ENCODE results near the gene PRIM1. TPM values are rescaled to one million over a fixed set of nuclear protein-coding genes. Genes with fewer than 3 reads are reported as not detected.
"Not testable (repeated sequence)": the region's sequence is repeated elsewhere in the genome, so short reads cannot be mapped to it uniquely, and the experiment has no call there.

PRIM1 gene
- total RNA-seq, 4 donors from 2014 or later = 7.9 to 10.5 (median 9.1) TPM

DNA sequence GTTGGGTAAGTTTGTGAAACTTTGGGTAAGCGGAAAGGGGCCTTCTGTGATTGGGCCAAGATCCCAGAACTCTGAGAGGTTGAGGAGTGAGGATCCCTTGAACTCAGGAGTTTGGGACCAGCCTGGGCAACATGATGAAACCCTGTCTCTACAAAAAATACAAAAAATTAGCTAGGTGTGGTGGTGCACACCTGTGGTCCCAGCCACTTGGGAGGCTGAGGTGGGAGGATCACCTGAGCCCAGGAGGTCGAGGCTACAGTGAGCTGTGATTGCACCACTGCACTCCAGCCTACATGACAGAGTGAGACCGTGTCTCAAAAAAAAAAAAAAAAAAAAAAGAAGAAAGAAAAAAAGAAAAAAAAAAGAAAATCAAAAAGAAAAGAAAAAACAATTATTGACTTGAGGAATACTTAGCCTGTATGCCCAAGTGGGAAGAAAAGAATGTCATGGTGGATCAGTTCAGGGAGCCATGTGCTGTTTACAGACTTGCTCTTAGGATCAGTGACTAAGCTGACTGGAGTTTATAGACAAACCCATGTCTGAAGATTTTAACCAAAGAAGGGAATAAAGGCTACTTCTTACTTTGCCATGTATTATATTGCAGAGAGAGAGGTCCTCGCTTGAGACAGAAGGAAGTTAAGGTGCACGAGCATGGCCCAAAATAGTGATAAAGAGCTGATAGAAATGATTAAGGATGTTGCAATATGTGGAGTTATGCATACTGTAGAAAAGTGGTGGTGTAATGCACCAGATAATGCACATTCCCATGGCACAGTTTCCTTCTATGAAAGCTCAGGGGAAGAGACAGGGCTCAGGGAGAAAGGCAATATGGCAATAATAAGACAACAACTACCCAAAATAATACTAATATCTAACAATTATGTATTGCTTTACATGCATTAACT lies 11.9 kb upstream of the PRIM1 start:
- no peak for DNase-seq (ENCODE audit: low spot score in 2 of 2)
- no peak overlapping the region for H3K4me3 ChIP-seq (ENCODE audit: low read depth, poor library complexity, severe bottlenecking)
- no peak for TF ChIP-seq POLR2A (IDR thresholded peaks at IDR 0.05)
- TF ChIP-seq, protein P1, sequence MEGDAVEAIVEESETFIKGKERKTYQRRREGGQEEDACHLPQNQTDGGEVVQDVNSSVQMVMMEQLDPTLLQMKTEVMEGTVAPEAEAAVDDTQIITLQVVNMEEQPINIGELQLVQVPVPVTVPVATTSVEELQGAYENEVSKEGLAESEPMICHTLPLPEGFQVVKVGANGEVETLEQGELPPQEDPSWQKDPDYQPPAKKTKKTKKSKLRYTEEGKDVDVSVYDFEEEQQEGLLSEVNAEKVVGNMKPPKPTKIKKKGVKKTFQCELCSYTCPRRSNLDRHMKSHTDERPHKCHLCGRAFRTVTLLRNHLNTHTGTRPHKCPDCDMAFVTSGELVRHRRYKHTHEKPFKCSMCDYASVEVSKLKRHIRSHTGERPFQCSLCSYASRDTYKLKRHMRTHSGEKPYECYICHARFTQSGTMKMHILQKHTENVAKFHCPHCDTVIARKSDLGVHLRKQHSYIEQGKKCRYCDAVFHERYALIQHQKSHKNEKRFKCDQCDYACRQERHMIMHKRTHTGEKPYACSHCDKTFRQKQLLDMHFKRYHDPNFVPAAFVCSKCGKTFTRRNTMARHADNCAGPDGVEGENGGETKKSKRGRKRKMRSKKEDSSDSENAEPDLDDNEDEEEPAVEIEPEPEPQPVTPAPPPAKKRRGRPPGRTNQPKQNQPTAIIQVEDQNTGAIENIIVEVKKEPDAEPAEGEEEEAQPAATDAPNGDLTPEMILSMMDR (IDR thresholded peaks at IDR 0.05) = no peak
- intact Hi-C loops (cut with DNase I; ENCODE audit: low total_unique reads) = no loop called here
- WGBS, 2 donors = 69 to 76% methylated on average over 5 of the region's 5 CpGs

DNA sequence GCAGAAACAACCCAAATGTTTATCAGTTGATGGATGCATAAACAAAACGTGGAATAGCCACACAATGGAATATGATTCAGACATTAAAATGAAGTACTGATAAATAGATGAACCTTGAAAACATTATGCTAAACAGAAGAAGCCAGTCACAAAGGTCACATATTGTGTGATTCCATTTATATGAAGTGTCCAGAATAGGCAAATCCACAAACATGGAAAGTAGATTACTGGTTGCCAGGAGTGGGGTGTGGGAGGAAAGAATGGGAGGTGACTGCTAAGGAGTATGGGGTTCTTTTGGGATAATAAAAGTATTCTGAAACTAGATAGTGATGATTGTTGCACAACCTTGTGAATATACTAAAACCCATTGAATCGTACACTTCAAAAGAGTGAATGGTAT lies 9.7 kb upstream of the PRIM1 start:
- intact Hi-C loops (cut with DNase I; ENCODE audit: low total_unique reads) = no loop called here
- DNase-seq (ENCODE audit: low spot score in 2 of 2) = no peak
- WGBS, 2 donors = 74 to 76% methylated on average over 2 of the region's 2 CpGs
- H3K4me3 ChIP-seq (ENCODE audit: low read depth, poor library complexity, severe bottlenecking) = no peak overlapping the region
- TF ChIP-seq POLR2A (IDR thresholded peaks at IDR 0.05) = no peak
- TF ChIP-seq, protein P1 (IDR thresholded peaks at IDR 0.05) = no peak

DNA sequence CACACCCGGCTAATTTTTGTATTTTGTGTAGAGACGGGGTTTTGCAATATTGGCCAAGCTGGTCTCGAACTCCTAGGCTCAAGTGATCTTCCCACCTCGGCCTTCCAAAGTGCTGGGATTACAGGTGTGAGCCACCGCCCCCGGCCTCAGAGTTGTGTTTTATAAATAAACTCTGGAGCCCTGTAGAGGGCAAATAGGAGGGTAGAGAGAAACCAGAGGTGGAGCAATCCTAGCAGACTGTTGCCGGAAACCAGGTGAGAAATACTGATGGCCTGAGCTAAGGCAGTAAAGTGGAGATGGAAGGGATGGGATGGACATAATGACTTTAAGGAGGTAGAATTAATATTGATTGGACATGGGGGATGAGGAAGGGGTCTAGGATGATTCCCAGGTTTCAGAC lies 8.3 kb upstream of the PRIM1 start:
- DNase-seq (ENCODE audit: low spot score in 2 of 2) = no peak
- 82 to 98% methylated on average over 7 of the region's 7 CpGs for WGBS, 2 donors
- TF ChIP-seq, protein P1 (IDR thresholded peaks at IDR 0.05) = no peak
- TF ChIP-seq POLR2A (IDR thresholded peaks at IDR 0.05) = no peak
- H3K4me3 ChIP-seq (ENCODE audit: low read depth, poor library complexity, severe bottlenecking) = no peak overlapping the region
- intact Hi-C loops (cut with DNase I; ENCODE audit: low total_unique reads) = no loop called here

DNA sequence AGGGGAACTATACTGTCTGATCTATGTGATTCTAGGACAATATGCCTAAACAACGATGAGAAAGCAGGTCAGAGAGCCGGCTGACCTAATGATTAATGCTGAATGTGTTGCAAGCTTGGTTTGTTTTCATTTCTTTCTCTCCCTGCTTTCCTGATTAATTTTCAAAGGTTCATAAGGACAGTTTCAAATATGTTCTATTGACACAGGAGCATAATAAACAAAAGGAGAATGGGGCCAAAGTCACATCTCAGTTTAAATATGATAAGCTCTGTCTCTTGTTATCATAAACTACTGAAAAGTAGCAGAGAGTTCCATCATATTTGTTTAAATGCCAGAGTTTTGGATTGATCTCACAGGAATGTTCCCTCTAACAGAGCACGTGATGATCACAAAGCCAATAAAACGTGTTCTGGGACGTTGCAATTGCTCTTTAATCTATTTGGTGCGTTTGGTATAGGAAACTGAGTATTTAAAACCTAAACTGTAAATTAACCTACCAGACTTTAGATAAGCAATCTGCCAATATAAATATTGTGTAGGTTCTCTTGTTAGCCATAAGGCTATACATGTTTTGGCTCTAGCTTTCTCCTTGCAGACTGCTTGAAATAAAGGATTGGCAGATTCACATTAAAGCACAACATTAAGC lies 7.3 kb upstream of the PRIM1 start:
- WGBS, 2 donors = 58 to 71% methylated on average over 6 of the region's 6 CpGs
- DNase-seq (ENCODE audit: low spot score in 2 of 2) = no peak
- H3K4me3 ChIP-seq (ENCODE audit: low read depth, poor library complexity, severe bottlenecking) = no peak overlapping the region
- TF ChIP-seq POLR2A (IDR thresholded peaks at IDR 0.05) = no peak
- TF ChIP-seq, protein P1 (IDR thresholded peaks at IDR 0.05) = no peak
- intact Hi-C loops (cut with DNase I; ENCODE audit: low total_unique reads) = loop anchor here (5.0 kb wide), 2 partner anchors 228 to 243 kb away; no protein-coding TSS in a partner anchor

DNA sequence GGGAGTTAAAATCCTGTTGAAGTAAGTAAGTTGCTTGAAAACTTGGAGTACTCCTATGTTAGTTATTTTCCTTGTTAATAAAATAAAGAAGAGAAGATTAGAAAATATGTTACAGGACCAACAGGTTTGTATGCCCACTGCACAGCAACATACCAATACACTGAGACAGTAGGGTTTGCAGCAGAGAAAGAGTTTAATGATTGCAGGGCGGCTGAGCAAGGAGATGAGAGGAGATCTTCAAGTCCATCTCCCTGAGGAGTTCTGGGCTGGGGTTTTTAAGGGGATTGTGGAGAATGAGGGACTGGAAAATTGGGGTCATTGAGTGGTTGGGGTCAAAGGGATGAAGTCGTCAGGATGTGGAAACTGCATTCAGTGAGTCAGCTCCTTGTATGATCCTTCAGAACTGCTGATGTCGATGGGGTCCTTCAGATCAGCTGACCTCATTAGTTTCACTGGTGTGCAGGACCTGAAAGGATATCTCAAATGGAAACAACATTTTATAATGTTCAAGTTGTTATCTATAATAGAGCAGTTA lies 6.7 kb upstream of the PRIM1 start:
- 84 to 89% methylated on average over 3 of the region's 3 CpGs for WGBS, 2 donors
- intact Hi-C loops (cut with DNase I; ENCODE audit: low total_unique reads) = loop anchor here (5.0 kb wide), 2 partner anchors 229 to 244 kb away; no protein-coding TSS in a partner anchor
- no peak for DNase-seq (ENCODE audit: low spot score in 2 of 2)
- TF ChIP-seq, protein P1 (IDR thresholded peaks at IDR 0.05) = no peak
- no peak for TF ChIP-seq POLR2A (IDR thresholded peaks at IDR 0.05)
- no peak overlapping the region for H3K4me3 ChIP-seq (ENCODE audit: low read depth, poor library complexity, severe bottlenecking)

DNA sequence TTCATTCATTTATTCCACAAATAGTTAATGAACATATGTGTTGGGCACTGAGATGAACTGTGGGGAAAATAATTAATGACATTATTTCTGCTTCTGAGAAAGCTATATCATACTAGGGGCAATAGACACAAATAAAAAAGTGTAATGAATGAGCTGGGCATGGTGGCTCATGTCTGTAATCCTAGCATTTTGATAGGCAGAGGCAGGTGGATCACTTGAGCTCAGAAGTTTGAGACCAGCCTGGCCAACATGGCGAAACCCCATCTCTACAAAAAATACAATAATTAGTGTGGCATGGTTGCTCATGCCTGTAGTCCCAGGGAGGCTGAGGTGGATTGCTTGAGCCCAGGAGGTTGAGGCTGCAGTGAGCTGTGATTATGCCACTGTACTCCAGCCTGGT lies 5.8 kb upstream of the PRIM1 start:
- not testable (repeated sequence) for H3K4me3 ChIP-seq (ENCODE audit: low read depth, poor library complexity, severe bottlenecking); DNase-seq (ENCODE audit: low spot score in 2 of 2)
- intact Hi-C loops (cut with DNase I; ENCODE audit: low total_unique reads) = loop anchor here (5.0 kb wide), 2 partner anchors 229 to 244 kb away; no protein-coding TSS in a partner anchor
- WGBS, 2 donors = 92 to 100% methylated on average over 1 of the region's 1 CpG

All from lower leg skin (tissue), 4 donors.